Gastrocnemius medialis (tissue), 4 donors: Measurements from ENCODE around the gene RNASE13.
"Not testable (repeated sequence)": the region's sequence is repeated elsewhere in the genome, so short reads cannot be mapped to it uniquely, and the experiment has no call there.

Experiments
- CTCF ChIP-seq, 5 experiments: fragments of 450-650 bp in 3 of 5; fragments of 200-600 bp in 2 of 5; sonication (generic) in 2 of 5; IDR thresholded peaks in 4 of 5; conservative IDR thresholded peaks in 1 of 5; 1 replicate in 4 of 5; 2 replicates in 1 of 5; pipeline ENCODE4 v1.5.1; 2016 to 2019; ENCODE audit warnings: antibody characterized with exemption in 5 of 5, mild to moderate bottlenecking in 3 of 5, moderate library complexity in 3 of 5
- POLR2A ChIP-seq, 2 donors: fragments of 450-650 bp; IDR thresholded peaks; one replicate each; pipeline ENCODE4 v1.6.1; 2017; ENCODE audit warnings: antibody characterized with exemption in 2 of 2, mild to moderate bottlenecking in 2 of 2, moderate library complexity in 2 of 2

- not testable (repeated sequence) for TF ChIP-seq CTCF (IDR thresholded peaks at IDR 0.05 in 4 of 5, conservative IDR thresholded peaks at IDR 0.05 in 1 of 5); POLR2A (IDR thresholded peaks at IDR 0.05)
These were observed 6.3 kb upstream of the RNASE13 start for GRCh38 chr14:21040941-21041340.
